Nephron progenitor cell (in vitro differentiated cells): ENCODE results near the gene IL17B.
A peak's percentile ranks its signal among the peaks of the same experiment; 100 is the strongest.

ENCODE experiments used
- DNase-seq: peaks from one replicate; pipeline ENCODE4 v3.0.0; 2021
- H3K27ac Mint-ChIP-seq: 2 replicates; pipeline ENCODE4 v1.8.0; 2021; ENCODE audit warnings: mild to moderate bottlenecking, moderate library complexity, mixed read lengths
- H3K27me3 Mint-ChIP-seq: 2 replicates; pipeline ENCODE4 v1.8.0; 2021; ENCODE audit warnings: mild to moderate bottlenecking, low read depth, mixed read lengths; ENCODE audit not compliant: poor library complexity
- H3K36me3 Mint-ChIP-seq: 2 replicates; pipeline ENCODE4 v1.8.0; 2021; ENCODE audit warnings: low read depth, mixed read lengths
- H3K4me1 Mint-ChIP-seq: 2 replicates; pipeline ENCODE4 v1.8.0; 2021; ENCODE audit warnings: mixed read lengths
- H3K4me3 Mint-ChIP-seq: 2 replicates; pipeline ENCODE4 v1.8.0; 2021; ENCODE audit warnings: mild to moderate bottlenecking, moderate library complexity, mixed read lengths
- H3K9me3 Mint-ChIP-seq: 2 replicates; pipeline ENCODE4 v1.8.0; 2021; ENCODE audit warnings: mild to moderate bottlenecking, moderate library complexity, mixed read lengths
- TF ChIP-seq, protein P1 (sequence below): fragments of 200-600 bp; sonication (generic); IDR thresholded peaks from 2 replicates; pipeline ENCODE4 v1.5.0; 2021; ENCODE audit warnings: antibody characterized with exemption

The IL17B gene

DNA sequence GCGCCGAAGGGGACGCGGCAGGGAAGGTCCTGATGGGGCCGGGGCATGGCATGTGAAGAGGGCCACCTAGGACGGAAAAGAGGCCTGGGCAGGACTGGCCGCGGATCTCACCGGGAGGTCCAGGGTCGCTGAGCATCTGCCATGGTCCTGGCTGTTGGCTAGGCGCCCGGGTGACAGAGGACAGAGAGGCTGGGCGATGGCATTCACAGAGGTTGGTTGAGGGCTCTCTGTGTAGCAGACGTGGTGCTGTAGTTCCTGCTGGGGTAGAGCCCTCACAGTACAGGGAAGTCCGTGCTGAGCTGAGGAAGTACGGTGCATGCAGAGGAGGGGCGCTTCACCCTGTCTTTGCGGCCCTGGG is 20.8 kb downstream of the IL17B start:
- no peaks in the 10 kb centered on the region for H3K9me3 Mint-ChIP-seq
- peak overlapping the region; percentile 90 for H3K4me3 Mint-ChIP-seq
- peaks cover 22% of the 10 kb centered on the region for H3K4me1 Mint-ChIP-seq
- TF ChIP-seq, protein P1, sequence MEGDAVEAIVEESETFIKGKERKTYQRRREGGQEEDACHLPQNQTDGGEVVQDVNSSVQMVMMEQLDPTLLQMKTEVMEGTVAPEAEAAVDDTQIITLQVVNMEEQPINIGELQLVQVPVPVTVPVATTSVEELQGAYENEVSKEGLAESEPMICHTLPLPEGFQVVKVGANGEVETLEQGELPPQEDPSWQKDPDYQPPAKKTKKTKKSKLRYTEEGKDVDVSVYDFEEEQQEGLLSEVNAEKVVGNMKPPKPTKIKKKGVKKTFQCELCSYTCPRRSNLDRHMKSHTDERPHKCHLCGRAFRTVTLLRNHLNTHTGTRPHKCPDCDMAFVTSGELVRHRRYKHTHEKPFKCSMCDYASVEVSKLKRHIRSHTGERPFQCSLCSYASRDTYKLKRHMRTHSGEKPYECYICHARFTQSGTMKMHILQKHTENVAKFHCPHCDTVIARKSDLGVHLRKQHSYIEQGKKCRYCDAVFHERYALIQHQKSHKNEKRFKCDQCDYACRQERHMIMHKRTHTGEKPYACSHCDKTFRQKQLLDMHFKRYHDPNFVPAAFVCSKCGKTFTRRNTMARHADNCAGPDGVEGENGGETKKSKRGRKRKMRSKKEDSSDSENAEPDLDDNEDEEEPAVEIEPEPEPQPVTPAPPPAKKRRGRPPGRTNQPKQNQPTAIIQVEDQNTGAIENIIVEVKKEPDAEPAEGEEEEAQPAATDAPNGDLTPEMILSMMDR = no peak
- peaks cover 12% of the 10 kb centered on the region for H3K27me3 Mint-ChIP-seq
- H3K36me3 Mint-ChIP-seq = peaks cover 24% of the 10 kb centered on the region
- DNase-seq = no peak
- no peak overlapping the region for H3K27ac Mint-ChIP-seq

DNA sequence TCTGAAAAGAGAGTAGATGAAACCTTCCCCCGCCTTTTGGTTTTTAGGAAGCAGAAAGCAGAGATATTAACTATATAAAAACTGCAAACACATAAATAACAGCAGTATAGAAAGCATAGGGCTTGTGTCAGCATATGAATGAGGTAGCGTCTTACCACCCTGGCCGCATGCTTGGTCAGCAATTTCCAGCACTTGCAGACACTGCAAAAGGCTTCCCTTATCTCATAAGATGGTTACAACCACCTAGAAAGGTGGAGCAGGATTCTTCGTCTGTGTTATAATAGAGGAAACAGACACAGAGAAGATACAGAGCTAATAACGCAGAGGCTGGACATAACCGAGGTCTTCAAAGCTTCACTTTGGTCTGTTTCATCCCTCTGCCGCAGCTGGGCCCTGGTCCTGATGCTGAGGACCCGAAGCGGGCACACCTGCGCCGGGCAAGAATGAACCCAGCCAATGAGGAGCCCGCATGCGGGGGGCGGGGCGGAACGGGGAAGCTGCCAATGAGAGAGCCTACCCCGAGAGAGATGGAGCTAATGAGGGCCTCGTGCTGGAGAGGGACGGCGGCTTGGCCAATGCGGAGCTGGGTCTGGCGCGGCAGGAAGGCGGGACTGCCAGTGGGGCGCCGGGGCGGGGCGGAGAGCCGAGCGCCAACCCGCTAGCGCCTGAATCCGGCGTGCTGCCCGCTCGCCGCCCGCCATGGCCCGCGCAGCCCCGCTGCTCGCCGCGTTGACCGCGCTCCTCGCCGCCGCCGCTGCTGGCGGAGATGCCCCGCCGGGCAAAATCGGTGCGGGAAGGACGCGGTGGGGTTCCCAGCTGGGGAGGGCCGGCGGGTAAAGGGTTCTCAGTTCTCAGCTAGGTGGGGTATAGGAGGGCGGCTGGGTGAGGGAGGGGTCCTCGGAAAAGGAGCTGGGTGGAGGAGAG is 21.5 kb downstream of the IL17B start, which contains the start of gene PCYOX1L:
Gene PCYOX1L, plus strand, starts transcription at position 677 of the 924 bp plus-strand sequence. Its CDS starts 23 bp downstream, at position 700.
- peak within 1 kb of the TSS; percentile 90 for H3K4me3 Mint-ChIP-seq
- TF ChIP-seq, protein P1 = no peak
- peaks cover 27% of the 10 kb centered on the region for H3K36me3 Mint-ChIP-seq
- peaks cover 11% of the 10 kb centered on the region for H3K27me3 Mint-ChIP-seq
- peaks cover 22% of the 10 kb centered on the region for H3K4me1 Mint-ChIP-seq
- peak; percentile 94 for DNase-seq
- H3K27ac Mint-ChIP-seq = no peak within 1 kb of the TSS
- H3K9me3 Mint-ChIP-seq = no peaks in the 10 kb centered on the region

GRCh38 chr5:149356391-149356790 is 22.7 kb downstream of the IL17B start:
- Mint-ChIP-seq H3K9me3 (no peaks in the 10 kb centered on the region), H3K27me3 (peaks cover 5% of the 10 kb centered on the region), H3K4me1 (peaks cover 22% of the 10 kb centered on the region), H3K4me3 (no peak overlapping the region), H3K36me3 (peaks cover 39% of the 10 kb centered on the region), H3K27ac (no peak overlapping the region)
- TF ChIP-seq, protein P1 = no peak
- no peak for DNase-seq

- Mint-ChIP-seq H3K4me3 (no peak overlapping the region), H3K4me1 (peaks cover 22% of the 10 kb centered on the region), H3K9me3 (no peaks in the 10 kb centered on the region), H3K36me3 (peaks cover 45% of the 10 kb centered on the region), H3K27ac (no peak overlapping the region), H3K27me3 (peaks cover 5% of the 10 kb centered on the region)
- TF ChIP-seq, protein P1 = no peak
- no peak for DNase-seq
These were observed 23.4 kb downstream of the IL17B start for GRCh38 chr5:149355688-149356087.

- TF ChIP-seq, protein P1 = no peak
- H3K9me3 Mint-ChIP-seq = no peaks in the 10 kb centered on the region
- peaks cover 62% of the 10 kb centered on the region for H3K36me3 Mint-ChIP-seq
- no peak overlapping the region for H3K27ac Mint-ChIP-seq
- H3K4me3 Mint-ChIP-seq = no peak overlapping the region
- DNase-seq = no peak
- H3K27me3 Mint-ChIP-seq = no peaks in the 10 kb centered on the region
- H3K4me1 Mint-ChIP-seq = peaks cover 20% of the 10 kb centered on the region
These were observed 25.2 kb downstream of the IL17B start for GRCh38 chr5:149353911-149354310.
